Measurements from ENCODE around the gene MATR3.
"Not testable (repeated sequence)": the region's sequence is repeated elsewhere in the genome, so short reads cannot be mapped to it uniquely, and the experiment has no call there.

Gene MATR3

GRCh38 chr5:139306197-139306596, 12.7 kb downstream of the MATR3 start:
- no peak for TF ChIP-seq CTCF (conservative IDR thresholded peaks at IDR 0.05; ENCODE audit: control insufficient read depth, insufficient read depth, low read depth, low read length)
- no peak for DNase-seq (ENCODE audit: low read depth)
- H3K4me3 ChIP-seq (ENCODE audit: control insufficient read depth, low read depth, low read length): no peak overlapping the region

- no peak for TF ChIP-seq CTCF (conservative IDR thresholded peaks at IDR 0.05; ENCODE audit: control insufficient read depth, insufficient read depth, low read depth, low read length)
- no peak for DNase-seq (ENCODE audit: low read depth)
- H3K4me3 ChIP-seq (ENCODE audit: control insufficient read depth, low read depth, low read length): no peak overlapping the region
Observed at GRCh38 chr5:139306628-139307379, 13.3 kb downstream of the MATR3 start.

- TF ChIP-seq CTCF (conservative IDR thresholded peaks at IDR 0.05; ENCODE audit: control insufficient read depth, insufficient read depth, low read depth, low read length): no peak
- no peak overlapping the region for H3K4me3 ChIP-seq (ENCODE audit: control insufficient read depth, low read depth, low read length)
- no peak for DNase-seq (ENCODE audit: low read depth)
Observed at GRCh38 chr5:139308797-139309196, 15.3 kb downstream of the MATR3 start.

- peak; percentile 25 for DNase-seq (ENCODE audit: low read depth)
- not testable (repeated sequence) for H3K4me3 ChIP-seq (ENCODE audit: control insufficient read depth, low read depth, low read length)
Observed at GRCh38 chr5:139310715-139311186, 17.2 kb downstream of the MATR3 start.

GRCh38 chr5:139312075-139312474, 18.5 kb downstream of the MATR3 start:
- TF ChIP-seq CTCF (conservative IDR thresholded peaks at IDR 0.05; ENCODE audit: control insufficient read depth, insufficient read depth, low read depth, low read length): no peak
- DNase-seq (ENCODE audit: low read depth): no peak
- no peak overlapping the region for H3K4me3 ChIP-seq (ENCODE audit: control insufficient read depth, low read depth, low read length)

GRCh38 chr5:139314276-139314675, 20.7 kb downstream of the MATR3 start:
- H3K4me3 ChIP-seq (ENCODE audit: control insufficient read depth, low read depth, low read length): no peak overlapping the region
- TF ChIP-seq CTCF (conservative IDR thresholded peaks at IDR 0.05; ENCODE audit: control insufficient read depth, insufficient read depth, low read depth, low read length): no peak
- DNase-seq (ENCODE audit: low read depth): no peak

- no peak for DNase-seq (ENCODE audit: low read depth)
- no peak for TF ChIP-seq CTCF (conservative IDR thresholded peaks at IDR 0.05; ENCODE audit: control insufficient read depth, insufficient read depth, low read depth, low read length)
- no peak overlapping the region for H3K4me3 ChIP-seq (ENCODE audit: control insufficient read depth, low read depth, low read length)
Observed at GRCh38 chr5:139315056-139315615, 21.6 kb downstream of the MATR3 start.

All from fibroblast of mammary gland (primary cell).